Common myeloid progenitor, CD34-positive (primary cell): ENCODE results near the gene SCGB3A1.
A peak's percentile ranks its signal among the peaks of the same experiment; 100 is the strongest.

ENCODE experiments used
- CTCF ChIA-PET: fragments of 350-600 bp; sonication (Branson Sonifier 250); formaldehyde crosslinking; loops from one replicate; lab custom pipeline; 2021; ENCODE audit warnings: antibody characterized with exemption; lab: Charles Lee
- POLR2A ChIA-PET: fragments of 350-600 bp; sonication (Branson Sonifier 250); formaldehyde crosslinking; loops from one replicate; lab custom pipeline; 2021; ENCODE audit warnings: antibody characterized with exemption; lab: Charles Lee
- DNase-seq, 3 donors: peaks; one replicate each; pipeline versions ENCODE4 v3.0.0 to v3.0.0-alpha.2; 2013
- H3K27ac ChIP-seq, 2 experiments: 1 replicate in 1 of 2; 2 replicates in 1 of 2; pipeline ENCODE4 v1.7.0; 2013; ENCODE audit warnings: inconsistent platforms in 2 of 2, low read length in 2 of 2, mild to moderate bottlenecking in 2 of 2, low read depth in 1 of 2, moderate library complexity in 1 of 2; ENCODE audit not compliant: severe bottlenecking in 2 of 2, insufficient read depth in 1 of 2, poor library complexity in 1 of 2
- H3K27me3 ChIP-seq, 5 experiments: replicated peaks in 2 of 5; 1 replicate in 3 of 5; 2 replicates in 2 of 5; pipeline versions ENCODE4 v1.6.1 to v1.7.0; 2013; ENCODE audit warnings: low read length in 4 of 5, mild to moderate bottlenecking in 2 of 5, moderate library complexity in 2 of 5, inconsistent platforms in 1 of 5; ENCODE audit not compliant: insufficient read depth in 5 of 5, control insufficient read depth in 4 of 5
- H3K36me3 ChIP-seq, 4 experiments: 1 replicate in 2 of 4; 2 replicates in 2 of 4; pipeline versions ENCODE4 v1.6.1 to v1.7.0; 2013; ENCODE audit warnings: low read length in 3 of 4, control low read depth in 1 of 4, mild to moderate bottlenecking in 1 of 4; ENCODE audit not compliant: control insufficient read depth in 4 of 4, insufficient read depth in 4 of 4
- H3K4me1 ChIP-seq, 4 experiments: 1 replicate in 3 of 4; 2 replicates in 1 of 4; pipeline versions ENCODE4 v1.6.1 to v1.7.1; 2013; ENCODE audit warnings: low read length in 3 of 4, mild to moderate bottlenecking in 3 of 4, control low read depth in 1 of 4, inconsistent platforms in 1 of 4, moderate library complexity in 1 of 4; ENCODE audit not compliant: control insufficient read depth in 4 of 4, insufficient read depth in 4 of 4; ENCODE audit errors: control extremely low read depth in 1 of 4
- H3K4me3 ChIP-seq, 7 experiments: 1 replicate in 4 of 7; 2 replicates in 3 of 7; pipeline versions ENCODE4 v1.5.1 to v1.7.0; 2013; ENCODE audit warnings: mild to moderate bottlenecking in 7 of 7, low read length in 6 of 7, moderate library complexity in 6 of 7, inconsistent platforms in 2 of 7, low read depth in 2 of 7, control low read depth in 1 of 7; ENCODE audit not compliant: insufficient read depth in 4 of 7, control insufficient read depth in 1 of 7; ENCODE audit errors: extremely low read depth in 1 of 7
- H3K9me3 ChIP-seq, 5 experiments: 1 replicate in 4 of 5; 2 replicates in 1 of 5; pipeline versions ENCODE4 v1.6.1 to v1.7.1; 2013; ENCODE audit warnings: low read length in 4 of 5, mild to moderate bottlenecking in 2 of 5, inconsistent platforms in 1 of 5, low read depth in 1 of 5, moderate library complexity in 1 of 5; ENCODE audit not compliant: control insufficient read depth in 4 of 5, insufficient read depth in 2 of 5; ENCODE audit errors: control extremely low read depth in 1 of 5
- WGBS: methylation state at CpG from one replicate; pipeline ENCODE4 v1.1.5; 2013; ENCODE audit not compliant: insufficient coverage; 5-methylcytosine and 5-hydroxymethylcytosine counted together

SCGB3A1 gene

DNA sequence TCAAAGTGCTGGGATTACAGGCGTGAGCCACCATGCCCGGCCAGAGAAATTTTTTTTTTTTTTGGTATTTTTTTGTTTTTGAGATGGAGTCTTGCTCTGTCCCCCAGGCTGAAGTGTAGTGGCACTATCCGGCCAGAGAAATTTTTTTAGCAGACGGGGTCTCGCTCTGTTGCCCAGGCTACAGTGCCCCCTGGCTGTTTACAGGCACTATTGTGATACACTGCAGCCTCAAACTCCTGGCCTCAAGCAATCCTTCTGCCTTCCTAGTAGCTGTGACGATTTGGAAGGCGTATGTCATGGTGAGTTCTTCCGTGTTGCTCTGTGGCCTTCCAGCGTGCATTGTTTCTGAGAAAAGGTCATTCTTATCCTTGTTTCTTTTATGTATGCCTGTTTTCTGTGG lies 49.6 kb downstream of the SCGB3A1 start:
- DNase-seq, result peak in 2 of 3 donors; percentile 14 to 22
- Histone ChIP-seq H3K36me3 (peaks cover 3 to 42% (median 27%) of the 10 kb centered on the region in 4 experiments), H3K27me3 (no peaks in the 10 kb centered on the region), H3K4me1 (no peaks in the 10 kb centered on the region), H3K4me3 (no peak overlapping the region), H3K9me3 (peaks cover 0 to 1% (median 0%) of the 10 kb centered on the region in 5 experiments), H3K27ac (no peak overlapping the region)
- WGBS, result 93% methylated on average over 7 of the region's 9 CpGs
- ChIA-PET POLR2A (no interaction called here), CTCF (interaction anchor here (1.4 kb wide), 1 partner anchor 12 kb away, joined by 3 read pairs; no protein-coding TSS in a partner anchor)
